ENCODE data around the gene SYT13. TPM values are rescaled to one million over a fixed set of nuclear protein-coding genes. Genes with fewer than 3 reads are reported as not detected.

The SYT13 gene
- total and polyA plus RNA-seq, 2 of the 4 experiments (the other 2 are of a cell fraction) = not detected

DNA sequence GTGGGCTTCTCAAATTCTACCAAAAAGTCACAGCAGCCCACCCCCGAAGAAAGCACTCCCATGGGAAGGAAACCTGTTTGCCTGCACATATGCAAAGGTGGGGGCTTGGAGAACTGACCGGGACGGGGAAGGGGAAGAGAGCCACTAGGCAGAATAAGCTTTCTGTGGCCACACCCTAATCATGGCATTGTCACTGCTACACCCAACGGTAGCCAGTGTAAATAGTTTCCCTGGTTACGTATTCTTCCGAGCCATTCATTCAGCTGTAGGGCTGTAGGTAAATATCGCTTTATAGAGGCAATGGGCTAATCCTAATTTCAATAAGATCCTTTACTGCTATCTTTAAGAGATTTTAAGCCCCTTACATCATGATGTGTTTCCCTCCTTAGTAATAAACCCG, 78.0 kb downstream of the SYT13 start:
- Histone ChIP-seq H4K20me1 (ENCODE audit: insufficient read depth, low read length) (no peaks in the 10 kb centered on the region), H3K14ac (replicated peaks; ENCODE audit: low read depth, low read length) (no peak overlapping the region), H4K5ac (ENCODE audit: low read depth, low read length) (no peak overlapping the region), H3K36me3 (ENCODE audit: control insufficient read depth, insufficient read depth, low read length) (peaks cover 1% of the 10 kb centered on the region; the same call in 1 of the 2 replicates), H2BK15ac (ENCODE audit: low read depth, low read length) (no peak overlapping the region), H2BK120ac (ENCODE audit: low read depth, low read length) (no peak overlapping the region), H3K9me1 (ENCODE audit: insufficient read depth, low read length) (no peaks in the 10 kb centered on the region; the same call in 1 of the 2 replicates), H3K4me1 (ENCODE audit: control insufficient read depth, insufficient read depth, low read length) (no peaks in the 10 kb centered on the region; the same call in 1 of the 2 replicates), H3K56ac (ENCODE audit: extremely low read depth, insufficient read depth, low read length) (no peak overlapping the region), H3K27ac (ENCODE audit: insufficient read depth, low read length) (no peak overlapping the region), H3K4me2 (ENCODE audit: low read depth, low read length) (no peak overlapping the region), H2BK20ac (ENCODE audit: low read depth, low read length) (no peak overlapping the region), H3K18ac (ENCODE audit: low read depth, low read length) (no peak overlapping the region), H4K8ac (ENCODE audit: low read depth in 2 of 2, low read length in 2 of 2) (no peak overlapping the region), H4K91ac (ENCODE audit: insufficient read depth, low read depth, low read length) (no peak overlapping the region), H2BK5ac (ENCODE audit: low read depth, low read length, poor library complexity, severe bottlenecking) (no peak overlapping the region), H3K27me3 (ENCODE audit: control insufficient read depth, insufficient read depth, low read length) (no peaks in the 10 kb centered on the region), H3K9me3 (ENCODE audit: control insufficient read depth, insufficient read depth, low read length) (no peaks in the 10 kb centered on the region), H2AK9ac (replicated peaks; ENCODE audit: low read depth, low read length, poor library complexity) (no peak overlapping the region), H3K79me1 (ENCODE audit: low read depth in 1 of 2, low read length in 2 of 2) (no peaks in the 10 kb centered on the region), H2AK5ac (ENCODE audit: low read depth, low read length) (no peak overlapping the region), H3K4me3 (ENCODE audit: insufficient read depth, low read depth, low read length) (no peak overlapping the region), H2AFZ (replicated peaks; ENCODE audit: low read length, poor library complexity) (no peak overlapping the region), H3K4ac (ENCODE audit: low read depth, low read length) (no peak overlapping the region), H3K23ac (ENCODE audit: low read depth, low read length) (no peak overlapping the region), H3K9ac (ENCODE audit: low read depth, low read length) (no peak overlapping the region)
- no CpG with 5 or more reads among the region's 8 CpGs for WGBS, 2 experiments (ENCODE audit: extremely low coverage in 2 of 2, insufficient read length in 1 of 2)
- TF ChIP-seq MAFK (IDR thresholded peaks at IDR 0.05; ENCODE audit: low read depth, low read length) (no peak), CEBPB (IDR thresholded peaks at IDR 0.05; ENCODE audit: low read depth, low read length) (no peak), SMC3 (IDR thresholded peaks at IDR 0.05; ENCODE audit: low read depth, low read length) (no peak), POLR2A (IDR thresholded peaks at IDR 0.05; ENCODE audit: low read depth, low read length) (no peak), BHLHE40 (IDR thresholded peaks at IDR 0.05; ENCODE audit: low read depth, low read length) (no peak), CHD1 (IDR thresholded peaks at IDR 0.05; ENCODE audit: low read depth, low read length) (no peak), MAZ (IDR thresholded peaks at IDR 0.05; ENCODE audit: borderline replicate concordance, low read depth, low read length) (no peak), NFE2L2 (IDR thresholded peaks at IDR 0.05; ENCODE audit: low read depth, low read length) (no peak), RFX5 (IDR thresholded peaks at IDR 0.05; ENCODE audit: low read depth, low read length) (no peak), RCOR1 (IDR thresholded peaks at IDR 0.05; ENCODE audit: insufficient replicate concordance, low read length) (no peak), RAD21 (IDR thresholded peaks at IDR 0.05; ENCODE audit: low read length) (no peak), FOS (IDR thresholded peaks at IDR 0.05; ENCODE audit: low read depth, low read length) (no peak), MXI1 (IDR thresholded peaks at IDR 0.05; ENCODE audit: borderline replicate concordance, low read depth, low read length) (no peak)
- TF ChIP-seq, protein P1, sequence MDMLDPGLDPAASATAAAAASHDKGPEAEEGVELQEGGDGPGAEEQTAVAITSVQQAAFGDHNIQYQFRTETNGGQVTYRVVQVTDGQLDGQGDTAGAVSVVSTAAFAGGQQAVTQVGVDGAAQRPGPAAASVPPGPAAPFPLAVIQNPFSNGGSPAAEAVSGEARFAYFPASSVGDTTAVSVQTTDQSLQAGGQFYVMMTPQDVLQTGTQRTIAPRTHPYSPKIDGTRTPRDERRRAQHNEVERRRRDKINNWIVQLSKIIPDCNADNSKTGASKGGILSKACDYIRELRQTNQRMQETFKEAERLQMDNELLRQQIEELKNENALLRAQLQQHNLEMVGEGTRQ (IDR thresholded peaks at IDR 0.05; ENCODE audit: low read depth, low read length) = no peak
- TF ChIP-seq, protein P2, sequence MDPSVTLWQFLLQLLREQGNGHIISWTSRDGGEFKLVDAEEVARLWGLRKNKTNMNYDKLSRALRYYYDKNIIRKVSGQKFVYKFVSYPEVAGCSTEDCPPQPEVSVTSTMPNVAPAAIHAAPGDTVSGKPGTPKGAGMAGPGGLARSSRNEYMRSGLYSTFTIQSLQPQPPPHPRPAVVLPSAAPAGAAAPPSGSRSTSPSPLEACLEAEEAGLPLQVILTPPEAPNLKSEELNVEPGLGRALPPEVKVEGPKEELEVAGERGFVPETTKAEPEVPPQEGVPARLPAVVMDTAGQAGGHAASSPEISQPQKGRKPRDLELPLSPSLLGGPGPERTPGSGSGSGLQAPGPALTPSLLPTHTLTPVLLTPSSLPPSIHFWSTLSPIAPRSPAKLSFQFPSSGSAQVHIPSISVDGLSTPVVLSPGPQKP (IDR thresholded peaks at IDR 0.05; ENCODE audit: borderline replicate concordance, low read depth, low read length) = no peak
- TF ChIP-seq, protein P3, sequence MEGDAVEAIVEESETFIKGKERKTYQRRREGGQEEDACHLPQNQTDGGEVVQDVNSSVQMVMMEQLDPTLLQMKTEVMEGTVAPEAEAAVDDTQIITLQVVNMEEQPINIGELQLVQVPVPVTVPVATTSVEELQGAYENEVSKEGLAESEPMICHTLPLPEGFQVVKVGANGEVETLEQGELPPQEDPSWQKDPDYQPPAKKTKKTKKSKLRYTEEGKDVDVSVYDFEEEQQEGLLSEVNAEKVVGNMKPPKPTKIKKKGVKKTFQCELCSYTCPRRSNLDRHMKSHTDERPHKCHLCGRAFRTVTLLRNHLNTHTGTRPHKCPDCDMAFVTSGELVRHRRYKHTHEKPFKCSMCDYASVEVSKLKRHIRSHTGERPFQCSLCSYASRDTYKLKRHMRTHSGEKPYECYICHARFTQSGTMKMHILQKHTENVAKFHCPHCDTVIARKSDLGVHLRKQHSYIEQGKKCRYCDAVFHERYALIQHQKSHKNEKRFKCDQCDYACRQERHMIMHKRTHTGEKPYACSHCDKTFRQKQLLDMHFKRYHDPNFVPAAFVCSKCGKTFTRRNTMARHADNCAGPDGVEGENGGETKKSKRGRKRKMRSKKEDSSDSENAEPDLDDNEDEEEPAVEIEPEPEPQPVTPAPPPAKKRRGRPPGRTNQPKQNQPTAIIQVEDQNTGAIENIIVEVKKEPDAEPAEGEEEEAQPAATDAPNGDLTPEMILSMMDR (conservative IDR thresholded peaks at IDR 0.05; ENCODE audit: low read depth, low read length) = no peak
- dilution Hi-C loops (cut with HindIII; ENCODE audit: low sequenced_read_pairs, unreplicated experiment) (no loop called here), intact Hi-C loops (cut with micrococcal nuclease) (no loop called here), in situ Hi-C loops (cut with MboI; ENCODE audit: low sequenced_read_pairs) (no loop called here)
- ATAC-seq (ENCODE audit: low read depth) (no peak), DNase-seq (no peak)
- CTCF ChIA-PET = no interaction called here
- no TSS peak for BruUV-seq (replicated peaks)
- POLR2A ChIA-PET (ENCODE audit: unreplicated experiment) = no interaction called here
